NCI-H748 treated with DMSO at 0.1 percent for 48 hours (cell line): ENCODE data around the gene COPS9.

Experiments
- DNase-seq: peaks from one replicate; lab custom pipeline; 2025; lab: John Stamatoyannopoulos, UW

COPS9 gene

DNA sequence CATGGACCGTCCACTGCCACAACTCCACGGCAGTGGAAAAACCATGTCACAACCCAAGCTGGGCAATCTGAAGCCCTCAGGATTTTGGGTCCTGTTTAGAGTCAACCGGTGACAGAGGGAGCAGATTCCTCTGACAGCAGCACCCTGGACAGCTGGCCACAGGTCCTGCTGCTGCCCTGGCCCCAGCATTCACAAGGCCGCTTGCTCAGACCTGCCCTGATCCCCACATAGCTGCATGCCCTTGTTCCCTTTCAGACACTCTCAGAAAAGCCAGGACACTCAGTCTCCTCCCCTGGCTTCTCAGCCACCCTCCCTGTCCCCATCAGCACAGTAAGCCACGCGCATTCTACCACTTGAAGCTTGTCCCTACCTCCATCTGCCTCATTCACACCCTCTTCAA lies 1.6 kb downstream of the COPS9 start:
- no peak for DNase-seq

DNA sequence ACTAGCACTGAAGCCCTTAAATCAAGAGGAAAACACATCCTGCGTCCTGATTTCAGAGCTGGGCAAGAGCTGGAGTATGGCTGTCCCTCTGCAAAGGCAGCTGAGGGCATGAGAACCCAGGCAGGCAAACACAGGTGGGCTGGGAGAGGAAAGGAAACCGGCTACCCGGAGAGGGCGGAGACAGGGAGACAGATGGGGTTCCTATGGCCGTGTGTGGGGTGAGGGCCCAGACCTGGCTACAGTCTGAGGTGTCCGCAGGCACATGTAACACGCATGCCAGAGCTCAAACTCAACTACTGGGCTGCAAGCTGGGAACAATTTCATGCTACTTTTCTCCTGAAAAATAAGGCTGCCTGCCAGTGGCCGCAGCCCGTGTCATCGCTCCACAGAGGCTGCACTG lies 2.7 kb downstream of the COPS9 start:
- DNase-seq, result no peak

DNA sequence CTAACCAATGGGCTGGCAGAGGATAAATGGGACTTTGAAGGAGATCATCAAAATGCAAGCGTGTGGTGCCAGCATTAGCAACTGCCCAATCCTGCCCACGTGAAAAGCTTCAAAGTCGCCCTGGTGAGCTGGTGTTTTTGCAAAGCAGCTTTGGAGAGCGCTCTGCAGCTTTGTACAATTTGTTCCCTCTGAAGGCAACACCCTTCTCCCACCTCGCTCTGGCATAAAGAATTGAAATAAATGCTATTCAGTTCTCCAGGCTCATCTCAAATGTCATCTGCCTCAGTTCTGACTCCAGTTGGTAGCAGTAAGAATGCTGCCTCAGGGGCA lies 3.5 kb downstream of the COPS9 start:
- DNase-seq, result no peak

DNA sequence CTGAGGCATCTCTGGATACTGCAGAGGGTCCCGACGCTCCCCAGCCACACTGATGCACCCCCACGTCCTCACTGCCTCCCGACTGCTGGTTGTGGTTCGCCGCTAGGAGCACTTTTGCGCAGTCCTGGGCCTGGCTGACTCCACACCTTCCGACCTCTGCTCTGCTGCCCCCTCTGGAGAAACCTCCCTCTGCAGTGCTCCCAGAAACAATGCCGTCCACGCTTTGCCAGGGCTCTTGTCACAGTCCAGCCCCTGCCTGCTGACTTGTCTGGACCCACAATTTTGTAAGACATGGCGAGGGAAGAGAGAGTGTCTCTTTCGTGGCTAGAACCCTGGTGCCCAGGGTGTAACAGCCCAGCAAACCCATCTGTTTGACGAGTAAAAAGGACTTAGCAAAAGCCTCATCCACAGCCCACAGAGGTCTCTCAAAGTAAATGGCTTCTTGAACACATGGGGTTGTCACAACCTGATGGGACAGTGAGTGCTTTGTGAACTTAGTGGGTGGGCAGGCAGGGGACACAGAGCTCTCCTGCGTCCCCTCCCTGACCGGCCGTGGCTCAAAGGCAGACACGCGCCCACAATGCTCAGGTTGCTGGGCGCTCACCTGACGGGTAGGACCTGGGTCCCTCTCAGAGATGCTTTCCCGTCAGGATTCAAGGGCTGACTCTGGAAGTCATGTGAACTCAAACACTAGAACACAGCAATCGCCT lies 4.0 kb downstream of the COPS9 start:
- no peak for DNase-seq

DNA sequence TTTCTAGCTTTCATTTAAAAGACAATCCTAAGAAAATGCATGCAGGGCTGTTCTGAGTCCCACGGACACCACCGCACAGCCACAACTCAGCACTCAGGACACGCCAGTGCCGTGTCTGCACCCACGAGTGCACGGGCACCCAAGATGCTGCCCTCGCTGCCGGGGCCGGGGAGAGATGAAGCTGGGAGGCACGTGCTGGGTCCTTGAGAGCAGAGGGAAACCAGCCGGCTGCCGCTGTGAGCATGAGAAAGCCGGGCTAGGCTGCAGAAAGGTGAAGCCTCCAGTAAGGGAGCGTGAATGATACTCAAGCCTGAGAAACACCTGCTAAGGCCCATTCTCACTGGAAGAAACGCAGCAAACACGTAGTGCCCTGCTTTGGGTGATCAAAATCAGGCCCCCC lies 4.8 kb downstream of the COPS9 start:
- DNase-seq, result no peak

DNA sequence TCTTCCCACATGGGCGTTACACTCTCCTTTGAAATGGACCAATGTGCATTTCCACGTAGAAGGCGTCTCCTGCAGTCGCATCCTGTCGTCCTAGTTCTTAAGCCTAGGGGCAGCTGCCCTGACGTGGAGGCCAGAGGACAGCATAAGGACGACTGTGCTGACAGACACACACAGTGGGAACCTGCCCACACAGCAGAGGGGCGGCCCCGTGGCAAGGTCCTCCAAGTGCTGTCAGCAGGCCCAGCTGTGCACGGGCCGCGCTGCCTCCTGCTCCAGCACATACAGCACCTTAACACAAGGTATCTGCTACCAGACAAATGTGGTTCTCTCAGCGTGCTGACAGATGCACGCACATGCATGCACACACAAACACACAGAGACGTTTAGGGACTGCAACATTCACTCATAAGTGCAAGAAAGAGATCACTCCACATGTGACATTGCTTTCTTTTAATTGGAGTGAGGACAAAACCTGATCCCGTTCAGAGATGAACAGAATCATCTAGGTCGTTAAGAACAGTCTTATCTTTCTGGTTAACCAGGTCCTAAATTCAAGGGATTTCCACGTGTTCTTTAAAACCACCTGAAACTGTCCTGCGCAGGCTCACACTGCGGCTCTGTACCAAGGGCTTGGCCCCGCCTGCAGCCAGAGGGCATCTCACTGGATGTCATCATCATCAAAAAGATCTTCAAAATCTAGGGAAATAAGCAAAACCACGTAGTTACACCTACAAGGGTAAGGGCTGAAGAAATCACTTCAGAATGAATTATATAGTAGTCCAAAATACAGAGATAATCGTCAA lies 5.5 kb downstream of the COPS9 start:
- DNase-seq, result no peak

DNA sequence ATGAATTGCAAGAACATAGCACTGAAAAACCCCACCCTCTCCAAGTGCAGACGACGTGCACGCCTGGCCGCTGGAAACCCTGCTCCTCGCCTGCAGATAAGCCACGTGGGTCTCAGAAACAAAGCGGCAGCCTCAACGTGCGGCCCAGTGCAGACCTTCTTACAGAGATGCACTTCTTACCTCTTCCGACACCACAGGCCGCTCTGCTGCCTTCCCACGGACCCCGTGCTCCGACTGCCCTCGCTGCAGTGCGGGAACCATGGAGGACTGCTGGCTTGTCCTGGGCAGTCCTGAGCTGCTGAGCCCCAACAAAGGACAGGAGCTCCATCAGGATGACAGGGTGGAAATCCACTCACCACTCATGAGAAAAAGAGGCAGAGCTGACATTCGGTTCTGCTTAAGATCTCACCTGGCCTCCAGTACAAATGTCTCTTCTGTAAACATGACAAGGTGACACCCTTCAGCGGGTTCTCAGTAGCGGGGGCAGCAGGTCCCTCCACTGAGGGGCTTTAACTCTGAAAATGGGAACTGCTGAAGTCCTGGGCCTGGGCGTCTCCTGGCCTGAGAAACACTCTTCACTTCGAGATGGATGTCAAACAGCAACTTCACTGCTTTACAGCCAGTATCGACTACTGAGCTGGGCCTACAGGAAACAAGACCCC lies 6.2 kb downstream of the COPS9 start:
- no peak for DNase-seq

DNA sequence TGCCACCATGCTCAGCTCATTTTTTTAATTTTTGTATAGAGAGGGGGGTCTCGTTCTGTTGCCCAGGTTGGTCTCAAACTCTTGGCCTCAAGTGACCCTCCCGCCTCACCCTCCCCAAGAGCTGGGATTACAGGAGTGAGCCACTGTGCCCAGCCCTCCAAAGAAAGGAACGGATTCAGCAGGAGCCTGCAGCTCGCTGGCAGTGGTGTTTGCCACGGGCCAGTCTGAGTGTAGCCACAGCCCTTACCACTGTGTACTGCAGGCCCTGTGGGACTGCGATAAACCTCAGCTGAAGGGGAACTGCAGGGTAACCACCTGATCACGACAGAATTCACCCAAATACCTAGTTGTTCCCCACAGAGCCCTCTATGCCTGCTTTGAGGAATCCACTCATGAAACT lies 6.8 kb downstream of the COPS9 start:
- no peak for DNase-seq

DNA sequence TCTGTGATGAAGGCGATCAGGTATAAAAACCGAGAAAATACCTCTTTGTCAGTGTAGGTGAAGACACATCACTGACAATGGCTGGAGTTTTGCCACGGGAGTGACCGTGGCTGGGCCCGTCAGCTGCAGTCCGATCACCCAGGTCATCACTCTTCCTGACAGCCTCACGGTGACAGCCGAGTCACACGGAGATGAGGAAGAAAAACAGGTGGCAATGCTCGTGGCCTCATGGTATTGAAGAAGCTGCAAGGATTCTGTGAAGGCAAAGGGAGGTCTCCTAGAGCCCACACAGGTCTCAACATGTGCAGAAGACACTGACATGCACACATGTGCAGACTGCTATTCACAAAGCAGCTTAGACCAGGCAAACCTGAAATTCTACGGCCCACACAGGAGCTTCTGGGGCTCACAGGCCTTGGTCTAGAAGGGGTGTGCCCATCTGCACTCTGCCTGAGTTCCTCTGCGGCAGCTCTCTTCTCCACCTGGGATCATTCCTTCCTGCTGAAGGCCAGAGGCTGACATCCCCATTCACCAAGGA lies 7.4 kb downstream of the COPS9 start:
- DNase-seq, result no peak

DNA sequence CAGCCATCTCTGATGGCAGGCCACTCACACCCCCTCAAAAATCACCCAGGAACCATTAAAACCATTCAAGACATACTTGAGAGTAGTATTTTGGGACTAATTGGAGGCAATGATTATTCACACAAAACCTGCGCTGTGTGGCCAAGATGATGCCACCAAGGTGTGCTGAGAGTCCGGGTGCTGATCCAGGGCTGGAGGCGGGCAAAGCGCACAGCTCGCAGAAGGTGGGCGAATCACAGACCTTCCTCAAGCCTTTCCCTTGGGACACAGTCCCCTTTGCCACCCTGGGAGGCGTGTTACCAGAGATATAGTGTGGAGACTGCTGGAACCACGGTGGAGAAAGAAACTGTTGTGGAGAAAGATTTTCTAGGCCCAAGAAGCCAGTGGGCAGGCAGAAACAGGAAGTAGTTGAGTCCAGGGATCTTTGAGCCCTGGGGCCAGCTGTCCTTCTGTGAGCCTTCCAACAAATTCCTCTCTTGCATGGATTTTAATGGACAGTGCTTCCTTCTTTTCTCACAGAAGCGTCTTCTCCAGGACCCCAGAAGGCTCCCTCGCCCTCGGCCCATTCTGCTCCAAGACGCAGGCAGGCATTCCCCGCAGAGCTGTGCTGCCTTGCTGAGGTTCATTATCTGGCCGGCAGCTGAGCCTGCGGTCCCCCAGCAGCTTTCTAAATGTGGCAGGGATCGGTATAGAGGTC lies 8.0 kb downstream of the COPS9 start:
- no peak for DNase-seq

DNA sequence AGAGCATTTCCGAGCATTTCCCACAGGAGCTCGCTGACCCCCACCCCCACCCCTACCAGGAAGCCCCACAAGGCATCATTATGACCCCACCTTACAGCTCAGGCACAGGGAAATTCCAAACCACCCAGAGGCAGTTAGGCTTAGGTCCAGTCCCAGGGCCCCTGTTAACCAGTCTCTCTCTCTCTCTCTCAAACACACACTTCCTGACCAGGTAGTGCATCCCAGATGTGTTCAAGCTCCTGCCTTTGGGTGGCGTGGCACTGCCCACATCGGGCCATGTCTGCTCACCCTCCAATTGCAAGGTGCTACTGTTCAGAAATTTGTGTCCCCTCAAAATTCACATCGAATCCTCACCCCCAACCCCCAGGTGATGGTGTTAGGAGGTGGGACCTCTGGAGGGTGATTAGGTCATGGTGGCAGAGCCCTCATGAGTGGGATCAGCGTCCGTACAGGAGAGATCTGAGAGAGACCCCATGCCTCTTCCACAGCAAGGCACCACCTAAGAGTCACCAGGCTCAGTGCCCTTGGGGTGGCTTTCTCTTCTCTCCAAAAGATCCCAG lies 8.8 kb downstream of the COPS9 start:
- no peak for DNase-seq

DNA sequence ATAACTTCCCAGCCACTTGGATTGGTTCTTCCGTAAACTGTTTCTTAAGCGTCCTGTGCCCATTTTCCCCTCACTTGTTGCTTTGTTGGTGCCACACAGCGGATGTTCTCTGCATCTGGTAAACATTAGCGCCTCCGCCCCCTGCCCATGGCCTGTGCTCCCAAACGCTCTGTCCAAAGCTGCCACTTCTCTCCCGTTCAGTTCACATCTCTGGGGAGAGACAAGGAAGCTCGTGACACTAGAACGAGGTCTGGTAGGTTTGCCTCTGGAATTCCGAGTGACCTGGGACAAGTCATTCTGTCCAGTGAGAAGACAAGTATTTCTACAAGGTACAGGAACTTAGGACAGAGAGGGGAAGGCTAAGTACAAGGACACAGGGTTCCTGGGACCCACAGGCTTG lies 9.4 kb downstream of the COPS9 start:
- no peak for DNase-seq

DNA sequence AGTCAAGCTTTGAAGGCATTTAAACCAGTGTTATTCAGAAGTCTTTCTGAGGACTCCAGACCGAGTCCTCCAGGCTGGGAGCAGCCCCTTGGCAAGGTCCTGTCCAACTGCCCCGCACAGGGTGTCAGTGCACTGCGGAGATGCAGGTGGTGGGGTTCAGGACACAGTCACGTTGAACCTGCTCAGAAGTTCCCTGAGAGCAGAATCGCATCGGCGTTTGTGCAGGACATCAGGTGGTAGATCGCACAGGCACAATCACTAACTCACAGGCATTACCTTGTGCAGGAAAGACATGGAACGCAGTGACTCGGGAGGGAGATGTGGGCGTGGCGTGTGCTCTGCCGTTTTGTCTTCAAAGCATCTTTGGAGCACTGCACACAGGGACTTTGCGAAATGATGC lies 10.4 kb downstream of the COPS9 start:
- DNase-seq, result no peak

DNA sequence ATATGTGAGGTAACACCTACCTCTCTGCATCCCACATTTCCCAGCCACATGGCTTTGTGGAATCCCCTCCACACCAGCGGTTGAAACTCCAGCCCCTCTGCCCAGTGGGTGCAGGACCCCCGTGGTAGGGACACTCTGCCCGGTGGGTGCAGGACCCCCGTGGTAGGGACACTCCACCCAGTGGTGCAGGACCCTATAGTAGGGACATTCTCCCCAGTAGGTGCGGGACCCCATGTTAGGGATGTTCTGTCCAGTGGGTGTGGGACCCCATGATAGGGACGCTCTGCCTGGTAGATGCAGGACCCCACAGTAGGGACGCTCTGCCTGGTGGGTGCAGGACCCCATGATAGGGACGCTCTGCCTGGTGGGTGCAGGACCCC lies 11.5 kb downstream of the COPS9 start:
- DNase-seq, result no peak

DNA sequence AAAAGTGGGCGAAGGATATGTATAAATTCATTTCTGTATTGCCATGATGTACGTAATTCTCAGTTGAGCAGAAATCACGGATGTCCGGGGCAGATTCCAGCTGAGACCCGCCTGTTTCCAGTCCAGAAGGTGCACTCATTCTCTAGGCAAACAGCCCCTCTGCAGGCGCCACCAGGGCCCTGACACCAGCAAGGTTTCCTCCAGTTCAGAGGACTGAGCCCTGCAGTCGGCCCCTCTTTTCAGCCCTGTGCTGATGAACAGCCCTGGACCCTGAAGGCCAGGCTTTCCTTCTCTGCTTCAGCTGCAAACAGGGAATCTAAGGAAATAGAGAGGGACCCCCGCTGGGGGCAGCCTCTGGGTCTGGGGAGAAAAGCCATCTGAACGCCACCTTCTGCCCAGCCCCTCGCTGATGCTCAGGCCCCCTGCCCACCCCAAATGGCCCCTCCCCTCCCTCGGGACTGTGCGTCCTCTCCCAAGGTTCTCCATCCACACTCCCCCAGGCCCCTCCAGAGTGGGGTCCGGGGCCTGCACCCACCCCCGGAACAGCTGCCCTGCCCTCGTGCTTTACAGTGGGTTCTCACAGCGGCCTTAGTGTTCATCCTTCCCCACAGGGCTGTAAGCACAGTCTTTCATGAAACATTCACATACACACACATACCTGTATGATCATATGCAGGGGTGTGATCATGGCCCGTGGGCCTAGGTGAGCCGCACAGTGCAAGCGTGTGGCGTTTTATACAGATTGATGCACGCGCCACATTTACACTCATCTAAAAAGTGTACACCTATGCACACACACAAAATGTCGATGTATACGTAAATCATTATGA lies 12.1 kb downstream of the COPS9 start:
- no peak for DNase-seq

DNA sequence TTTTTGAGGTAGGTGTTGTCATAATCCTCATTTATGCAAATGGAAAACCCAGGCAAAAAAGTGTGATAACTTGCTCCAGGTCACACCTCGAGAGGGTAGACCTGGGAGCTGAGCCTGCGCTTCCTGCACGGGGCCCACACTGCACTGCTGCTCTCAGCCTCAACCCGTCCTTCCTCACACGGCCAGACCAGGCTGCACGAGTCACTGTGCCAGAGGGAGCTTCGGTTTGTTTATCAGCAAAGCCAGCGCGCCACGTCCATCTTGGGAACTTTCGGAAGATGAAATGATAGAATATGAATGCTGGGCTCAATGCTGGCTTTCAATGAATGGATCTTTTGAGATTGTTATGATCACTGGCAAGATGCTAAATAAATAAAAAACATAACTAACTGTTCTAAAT lies 14.4 kb downstream of the COPS9 start:
- no peak for DNase-seq

DNA sequence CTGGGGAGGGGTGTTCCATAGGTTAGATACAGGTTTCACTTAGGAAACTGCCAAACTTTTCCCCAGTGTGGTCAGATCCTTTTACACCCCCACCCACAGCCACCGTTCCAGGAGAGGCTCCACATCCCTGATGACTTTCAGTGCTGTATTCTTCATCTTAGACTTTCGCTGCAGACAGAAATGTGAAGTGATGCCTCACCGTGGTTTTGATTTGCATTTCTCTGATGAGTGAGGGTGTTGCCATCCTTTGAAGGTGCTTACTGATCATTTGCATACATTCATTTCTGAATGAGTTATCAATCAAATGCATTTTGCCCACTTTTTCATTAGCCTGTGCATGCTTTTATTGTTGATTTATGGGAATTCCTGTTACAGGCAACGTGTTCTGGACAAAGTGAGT lies 14.9 kb downstream of the COPS9 start:
- DNase-seq, result no peak

DNA sequence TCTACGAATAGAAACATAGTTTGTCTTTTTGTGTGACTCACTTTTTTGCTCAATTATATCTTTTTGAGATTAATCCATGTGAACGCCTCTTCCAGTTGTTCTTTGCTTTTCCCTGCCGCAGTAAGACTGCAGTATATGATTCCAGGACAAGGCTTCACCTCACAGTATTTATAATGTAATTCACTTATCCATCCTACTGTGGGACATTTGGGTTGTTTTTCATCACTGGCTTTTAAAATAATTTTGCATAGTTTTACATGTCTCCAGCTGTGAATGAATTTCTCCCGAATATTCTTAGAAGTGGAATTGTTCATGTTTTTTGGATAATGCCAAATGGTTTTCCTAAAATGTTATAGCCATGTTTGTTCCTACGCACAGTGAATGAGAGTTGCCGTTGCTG lies 21.9 kb downstream of the COPS9 start:
- no peak for DNase-seq

DNA sequence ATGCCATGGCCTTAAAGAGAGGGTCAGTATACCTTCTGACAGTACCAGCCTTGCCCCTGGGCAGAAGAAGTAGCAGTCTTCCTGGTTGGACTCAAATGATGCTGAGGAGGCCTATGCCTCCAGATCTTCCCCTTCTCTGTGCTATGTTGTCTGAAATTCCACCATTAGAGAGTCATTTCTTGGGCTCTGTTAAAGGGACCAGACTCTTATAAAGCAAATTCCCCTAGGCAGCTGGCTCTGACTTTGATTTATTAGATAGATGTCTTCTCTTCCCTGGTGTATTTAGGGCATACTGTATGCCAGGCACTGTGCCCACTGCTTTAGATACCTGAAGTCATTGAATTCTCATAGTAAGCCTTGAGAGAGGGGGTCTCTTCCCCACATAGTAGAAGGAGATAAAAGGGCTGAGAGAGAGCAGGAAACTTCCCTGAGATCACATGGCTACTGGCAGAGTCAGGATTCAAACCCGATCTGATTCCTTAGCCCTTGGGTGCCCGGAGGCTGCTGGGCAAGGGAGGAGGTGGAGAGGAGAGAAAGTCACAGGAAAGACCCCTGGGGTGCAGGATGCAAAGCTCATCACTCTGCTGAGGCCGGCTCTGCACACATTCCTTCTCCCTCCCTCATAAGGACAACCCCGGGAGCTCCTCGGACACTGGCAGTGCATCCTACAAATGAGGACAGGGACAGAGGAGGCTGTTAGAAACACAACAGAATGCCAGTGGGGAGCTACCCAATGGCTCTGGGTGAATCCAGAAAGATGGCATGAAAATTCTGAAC lies 23.0 kb downstream of the COPS9 start:
- no peak for DNase-seq

DNA sequence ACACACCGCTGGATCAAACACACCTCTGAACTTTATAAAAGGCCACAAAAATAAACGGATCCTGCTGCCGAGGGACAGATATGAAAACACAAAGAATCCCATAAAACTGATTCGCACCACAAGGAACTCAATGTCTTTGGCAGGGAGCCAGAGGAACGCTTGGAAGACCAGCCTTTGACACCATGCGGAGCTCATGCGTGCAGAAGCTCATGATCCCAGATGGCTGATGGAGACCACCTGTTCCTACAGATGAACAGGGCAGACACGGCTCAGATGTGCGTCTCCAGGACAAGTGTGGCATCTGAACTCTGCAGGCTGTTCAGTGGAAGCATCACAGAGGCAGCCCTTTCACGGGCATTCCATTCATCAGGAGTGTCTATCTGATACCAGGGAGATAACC lies 24.9 kb downstream of the COPS9 start:
- no peak for DNase-seq

DNA sequence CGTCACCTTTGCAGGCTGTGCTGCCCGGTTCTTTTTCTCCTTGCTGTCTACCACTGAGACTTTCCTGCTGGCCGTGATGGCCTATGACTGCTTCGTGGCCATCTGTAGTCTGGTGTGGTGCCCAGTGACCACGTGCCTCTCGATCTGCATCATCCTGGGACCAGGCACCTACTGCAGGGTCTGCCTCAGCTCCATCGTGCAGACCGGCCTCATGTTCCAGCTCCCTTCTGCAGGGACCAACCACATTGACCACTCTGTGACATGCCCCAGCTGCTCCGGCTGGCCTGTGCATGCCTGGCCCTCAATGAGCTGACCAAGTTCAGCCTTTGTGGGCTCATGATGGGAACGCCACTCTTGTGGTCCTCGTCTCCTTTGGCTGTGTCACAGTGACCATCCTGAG lies 26.7 kb downstream of the COPS9 start:
- no peak for DNase-seq
